ENCODE results near the gene NAGK.

- TF ChIP-seq CTCF (conservative IDR thresholded peaks at IDR 0.05 in 1 of 2, IDR thresholded peaks at IDR 0.05 in 1 of 2; ENCODE audit: extremely low read depth in 1 of 2, insufficient read depth in 1 of 2, low read depth in 1 of 2, low read length in 2 of 2) (no peak), EZH2 (IDR thresholded peaks at IDR 0.05; ENCODE audit: borderline replicate concordance, low read length) (no peak)
Measured at GRCh38 chr2:71067567-71068217, 756 bp upstream of the NAGK start.
